Measurements from ENCODE around the gene SMARCD2. TPM values are rescaled to one million over a fixed set of nuclear protein-coding genes. Genes with fewer than 3 reads are reported as not detected.

SMARCD2 gene
- total RNA-seq, 2 experiments from 2014 or later, result 102 to 111 TPM

- CTCF ChIA-PET, result interaction anchor here (5.6 kb wide), 1 partner anchor 24 kb away, joined by 21 read pairs; no protein-coding TSS in a partner anchor
These were observed 18.1 kb downstream of the SMARCD2 start for GRCh38 chr17:63824362-63824761.

GRCh38 chr17:63823659-63824331 lies 18.7 kb downstream of the SMARCD2 start:
- Mint-ChIP-seq H3K4me1 (ENCODE audit: low read depth) (peaks cover 47% of the 10 kb centered on the region), H3K4me3 (peak overlapping the region; percentile 62), H3K9me3 (no peaks in the 10 kb centered on the region), H3K27ac (peak overlapping the region; percentile 51), H3K27me3 (no peaks in the 10 kb centered on the region), H3K36me3 (ENCODE audit: low read depth) (peaks cover 100% of the 10 kb centered on the region)
- ChIA-PET POLR2A (interaction anchor here (1.3 kb wide), 1 partner anchor 50 kb away, joined by 4 read pairs; the partner anchor contains the start of genes CCDC47 and DDX42), CTCF (interaction anchor here (1.1 kb wide), 1 partner anchor 25 kb away, joined by 6 read pairs; no protein-coding TSS in a partner anchor)
- Histone ChIP-seq H3K4me1 (ENCODE audit: insufficient read depth, low read length) (peaks cover 44% of the 10 kb centered on the region), H3K9me3 (ENCODE audit: control insufficient read depth in 1 of 2, insufficient read depth in 1 of 2, low read length in 2 of 2) (no peaks in the 10 kb centered on the region), H3K27ac (ENCODE audit: low read depth in 1 of 2, low read length in 2 of 2) (no peak overlapping the region), H3K36me3 (ENCODE audit: insufficient read depth, low read length) (peaks cover 67% of the 10 kb centered on the region), H3K27me3 (ENCODE audit: control insufficient read depth in 1 of 2, insufficient read depth in 2 of 2, low read length in 2 of 2) (no peaks in the 10 kb centered on the region), H3K4me3 (ENCODE audit: low read length) (no peak overlapping the region)
- ATAC-seq (ENCODE audit: poor library complexity), result no peak
- no peak for TF ChIP-seq CTCF (IDR thresholded peaks at IDR 0.05)
- no peak for DNase-seq
- intact Hi-C loops (cut with DNase I, micrococcal nuclease), result no loop called here

More at GRCh38 chr17:63824362-63824761, 18.1 kb downstream of the SMARCD2 start:
- no peaks in the 10 kb centered on the region for H3K27me3 Mint-ChIP-seq
- peaks cover 52% of the 10 kb centered on the region for H3K4me1 Mint-ChIP-seq (ENCODE audit: low read depth)
- no peak for ATAC-seq (ENCODE audit: poor library complexity)
- intact Hi-C loops (cut with DNase I, micrococcal nuclease), result no loop called here
- TF ChIP-seq CTCF (IDR thresholded peaks at IDR 0.05), result no peak
- peaks cover 100% of the 10 kb centered on the region for H3K36me3 Mint-ChIP-seq (ENCODE audit: low read depth)
- Histone ChIP-seq H3K27ac (ENCODE audit: low read depth in 1 of 2, low read length in 2 of 2) (peak overlapping the region in 1 of 2 donors; percentile 6), H3K27me3 (ENCODE audit: control insufficient read depth in 1 of 2, insufficient read depth in 2 of 2, low read length in 2 of 2) (no peaks in the 10 kb centered on the region), H3K4me1 (ENCODE audit: insufficient read depth, low read length) (peaks cover 48% of the 10 kb centered on the region), H3K9me3 (ENCODE audit: control insufficient read depth in 1 of 2, insufficient read depth in 1 of 2, low read length in 2 of 2) (no peaks in the 10 kb centered on the region), H3K36me3 (ENCODE audit: insufficient read depth, low read length) (peaks cover 67% of the 10 kb centered on the region), H3K4me3 (ENCODE audit: low read length) (no peak overlapping the region)
- H3K27ac Mint-ChIP-seq, result peak overlapping the region; percentile 51
- DNase-seq, result no peak
- POLR2A ChIA-PET, result interaction anchor here (0.9 to 1.3 kb wide), 2 partner anchors 19 to 51 kb away, joined by 3 to 4 read pairs; partner anchors contain the start of genes CCDC47 and DDX42
- peak overlapping the region; percentile 62 for H3K4me3 Mint-ChIP-seq
- no peaks in the 10 kb centered on the region for H3K9me3 Mint-ChIP-seq

GRCh38 chr17:63822537-63822936 lies 19.9 kb downstream of the SMARCD2 start:
- Histone ChIP-seq H3K4me1 (ENCODE audit: insufficient read depth, low read length) (peaks cover 31% of the 10 kb centered on the region), H3K9me3 (ENCODE audit: control insufficient read depth in 1 of 2, insufficient read depth in 1 of 2, low read length in 2 of 2) (no peaks in the 10 kb centered on the region), H3K36me3 (ENCODE audit: insufficient read depth, low read length) (peaks cover 76% of the 10 kb centered on the region), H3K27me3 (ENCODE audit: control insufficient read depth in 1 of 2, insufficient read depth in 2 of 2, low read length in 2 of 2) (no peaks in the 10 kb centered on the region), H3K4me3 (ENCODE audit: low read length) (no peak overlapping the region), H3K27ac (ENCODE audit: low read depth in 1 of 2, low read length in 2 of 2) (no peak overlapping the region)
- ATAC-seq (ENCODE audit: poor library complexity) (no peak), DNase-seq (no peak)
- CTCF ChIA-PET, result no interaction called here
- Mint-ChIP-seq H3K4me1 (ENCODE audit: low read depth) (peaks cover 34% of the 10 kb centered on the region), H3K27me3 (no peaks in the 10 kb centered on the region), H3K36me3 (ENCODE audit: low read depth) (peaks cover 100% of the 10 kb centered on the region), H3K4me3 (no peak overlapping the region), H3K9me3 (no peaks in the 10 kb centered on the region), H3K27ac (peak overlapping the region; percentile 46)
- intact Hi-C loops (cut with DNase I, micrococcal nuclease), result no loop called here
- POLR2A ChIA-PET, result interaction anchor here (3.1 kb wide), 1 partner anchor 21 kb away, joined by 9 read pairs; no protein-coding TSS in a partner anchor
- no peak for TF ChIP-seq CTCF (IDR thresholded peaks at IDR 0.05)

All from CD4-positive, alpha-beta T cell (primary cell).